ENCODE results near the gene TMEM91.
"Not testable (repeated sequence)": the region's sequence is repeated elsewhere in the genome, so short reads cannot be mapped to it uniquely, and the experiment has no call there.

Gene TMEM91

GRCh38 chr19:41376241-41376997 is at the start of gene TMEM91:
TSS of gene TMEM91 (plus strand) at chr19:41376533. CDS start at chr19:41378310, 1,777 bp downstream.
- DNase-seq, result no peak

- DNase-seq, result no peak
Measured at GRCh38 chr19:41327076-41327575, 49.2 kb upstream of the TMEM91 start.

GRCh38 chr19:41327576-41328156 is 48.7 kb upstream of the TMEM91 start:
- peak; percentile 20 for DNase-seq

- no peak for DNase-seq
Measured at GRCh38 chr19:41328157-41328841, 48.0 kb upstream of the TMEM91 start.

GRCh38 chr19:41328842-41329225 is 47.5 kb upstream of the TMEM91 start:
- DNase-seq, result no peak

GRCh38 chr19:41330481-41330880 is 45.9 kb upstream of the TMEM91 start:
- no peak for DNase-seq

- DNase-seq, result no peak
Measured at GRCh38 chr19:41330946-41331678, 45.2 kb upstream of the TMEM91 start.

GRCh38 chr19:41332000-41332399 is 44.3 kb upstream of the TMEM91 start:
- no peak for DNase-seq

- DNase-seq, result no peak
Measured at GRCh38 chr19:41332468-41332867, 43.9 kb upstream of the TMEM91 start.

GRCh38 chr19:41334793-41335192 is 41.5 kb upstream of the TMEM91 start:
- DNase-seq, result no peak

- no peak for DNase-seq
Measured at GRCh38 chr19:41335467-41335866, 40.9 kb upstream of the TMEM91 start.

GRCh38 chr19:41339936-41340335 is 36.4 kb upstream of the TMEM91 start:
- DNase-seq, result no peak

GRCh38 chr19:41341669-41342490 is 34.5 kb upstream of the TMEM91 start:
- no peak for DNase-seq

- no peak for DNase-seq
Measured at GRCh38 chr19:41344162-41344561, 32.2 kb upstream of the TMEM91 start.

- DNase-seq, result not testable (repeated sequence)
Measured at GRCh38 chr19:41346916-41347315, 29.4 kb upstream of the TMEM91 start.

- no peak for DNase-seq
Measured at GRCh38 chr19:41350735-41351338, 25.5 kb upstream of the TMEM91 start.

GRCh38 chr19:41351339-41352245 is 24.7 kb upstream of the TMEM91 start:
- DNase-seq, result peak; percentile 35

GRCh38 chr19:41352279-41352608 is 24.1 kb upstream of the TMEM91 start:
- DNase-seq, result no peak

- peak; percentile 29 for DNase-seq
Measured at GRCh38 chr19:41352609-41353465, 23.5 kb upstream of the TMEM91 start.
